Panc1 (cell line): Measurements from ENCODE around the gene SLC2A1. TPM values are rescaled to one million over a fixed set of nuclear protein-coding genes. Genes with fewer than 3 reads are reported as not detected.
A peak's percentile ranks its signal among the peaks of the same experiment; 100 is the strongest.

Experiments used
- ATAC-seq: fragments of 200-7000 bp; cut with Tn5 transposase; 2 replicates; pipeline ENCODE4 v1.9.1; 2020; ENCODE audit warnings: mild to moderate bottlenecking, moderate library complexity
- BruUV-seq: library from RNA; stranded (reverse); fragments of 400-500 nt; replicated peaks from 2 replicates; lab custom pipeline; 2021; lab: Mats Ljungman, UMichigan
- CTCF ChIA-PET: fragments of 300-600 bp; sonication (Branson Sonifier 250); formaldehyde crosslinking; loops from one replicate; lab custom pipeline; 2022; ENCODE audit warnings: antibody characterized with exemption; lab: Charles Lee
- POLR2A ChIA-PET: fragments of 300-600 bp; sonication (Branson Sonifier 250); formaldehyde crosslinking; loops from one replicate; lab custom pipeline; 2022; ENCODE audit warnings: antibody characterized with exemption; lab: Charles Lee
- DNase-seq: peaks from one replicate; pipeline ENCODE4 v3.0.0-alpha.2; 2010; ENCODE audit warnings: low read depth, low spot score
- H3K27ac ChIP-seq: 2 replicates; pipeline ENCODE4 v1.5.1; 2011; ENCODE audit warnings: mild to moderate bottlenecking, low read length, inconsistent platforms
- H3K27me3 ChIP-seq: fragments of 200-500 bp; sonication (Bioruptor generic); 2 replicates; pipeline ENCODE4 v1.6.0; 2014; ENCODE audit warnings: low read length, inconsistent platforms; ENCODE audit not compliant: control insufficient read depth, insufficient read depth
- H3K36me3 ChIP-seq: fragments of 200-500 bp; sonication (Bioruptor generic); 2 replicates; pipeline ENCODE4 v1.5.1; 2014; ENCODE audit warnings: inconsistent platforms, mild to moderate bottlenecking, low read length, moderate library complexity; ENCODE audit not compliant: control insufficient read depth, insufficient read depth
- H3K4me1 ChIP-seq: 2 replicates; pipeline ENCODE4 v1.5.1; 2011; ENCODE audit warnings: inconsistent platforms, mild to moderate bottlenecking, low read length, moderate library complexity; ENCODE audit not compliant: control insufficient read depth, insufficient read depth
- H3K4me3 ChIP-seq, 2 experiments: 2 replicates each; pipeline ENCODE4 v1.5.1; 2011 to 2012; ENCODE audit warnings: low read depth in 2 of 2, low read length in 2 of 2, mild to moderate bottlenecking in 2 of 2, inconsistent platforms in 1 of 2, moderate library complexity in 1 of 2
- H3K9me3 ChIP-seq: fragments of 200-500 bp; sonication (Bioruptor generic); 2 replicates; pipeline ENCODE4 v1.5.1; 2014; ENCODE audit warnings: low read depth, mild to moderate bottlenecking, inconsistent platforms, low read length, moderate library complexity; ENCODE audit not compliant: control insufficient read depth, insufficient read depth
- CTCF ChIP-seq: fragments of 450-650 bp; IDR thresholded peaks from 2 replicates; pipeline ENCODE4 v1.5.1; 2017; ENCODE audit warnings: mild to moderate bottlenecking
- POLR2AphosphoS5 ChIP-seq: IDR thresholded peaks from 2 replicates; pipeline ENCODE4 v1.6.1; 2012; ENCODE audit warnings: mild to moderate bottlenecking, low read depth, low read length, moderate library complexity
- REST ChIP-seq, 2 experiments: IDR thresholded peaks; 2 replicates each; pipeline ENCODE4 v1.6.1; 2011 to 2012; ENCODE audit warnings: low read depth in 2 of 2, control low read depth in 1 of 2, low read length in 1 of 2, mild to moderate bottlenecking in 1 of 2, moderate library complexity in 1 of 2; ENCODE audit not compliant: insufficient read depth in 1 of 2
- SIN3A ChIP-seq: IDR thresholded peaks from 2 replicates; pipeline ENCODE4 v1.6.1; 2012; ENCODE audit warnings: low read depth, mild to moderate bottlenecking, low read length, moderate library complexity, borderline replicate concordance; ENCODE audit not compliant: insufficient read depth
- TCF7L2 ChIP-seq: IDR thresholded peaks from 2 replicates; pipeline ENCODE4 v1.6.1; 2011; ENCODE audit warnings: mild to moderate bottlenecking, low read depth, low read length, inconsistent platforms
- in situ Hi-C: cut with HindIII; loops from 2 replicates; pipeline ENCODE4 v1.10.0; 2016; ENCODE audit warnings: low sequenced_read_pairs, low pct_unique_long_range_greater_than_20kb
- intact Hi-C: fragments of 100-400 bp; cut with micrococcal nuclease; formaldehyde crosslinking; loops from one replicate; pipeline ENCODE4 v1.10.0; 2022; ENCODE audit not compliant: unreplicated experiment
- total RNA-seq: library from RNA; stranded (reverse); gene quantifications from one replicate; pipeline ENCODE4 v1.2.1, GENCODE V29; 2021; ENCODE audit not compliant: unreplicated experiment

The SLC2A1 gene
- total RNA-seq, 1 experiment from 2014 or later = 32.9 TPM

GRCh38 chr1:42931108-42931539, 27.5 kb downstream of the SLC2A1 start:
- in situ Hi-C loops (no loop called here), intact Hi-C loops (no loop called here)
- ChIA-PET CTCF (no interaction called here), POLR2A (no interaction called here)
- no peak for TF ChIP-seq SIN3A
- no peak for TF ChIP-seq TCF7L2
- TF ChIP-seq REST (IDR thresholded peaks at IDR 0.05; ENCODE audit: insufficient read depth in 1 of 2, low read depth in 2 of 2, low read length in 1 of 2) = no peak
- TF ChIP-seq POLR2AphosphoS5 = no peak
- TF ChIP-seq CTCF = no peak
- ATAC-seq (peak; percentile 68), DNase-seq (no peak)
- no peaks in the 10 kb centered on the region for H3K27me3 ChIP-seq
- H3K4me3 ChIP-seq = no peak overlapping the region
- H3K27ac ChIP-seq = no peak overlapping the region
- BruUV-seq = no TSS peak
- H3K9me3 ChIP-seq = no peaks in the 10 kb centered on the region
- no peaks in the 10 kb centered on the region for H3K36me3 ChIP-seq
- peaks cover under 1% of the 10 kb centered on the region; the same call in 1 of the 2 replicates for H3K4me1 ChIP-seq

- DNase-seq (no peak), ATAC-seq (no peak)
- ChIA-PET CTCF (no interaction called here), POLR2A (no interaction called here)
- TF ChIP-seq REST (IDR thresholded peaks at IDR 0.05; ENCODE audit: insufficient read depth in 1 of 2, low read depth in 2 of 2, low read length in 1 of 2) (no peak), TCF7L2 (no peak), SIN3A (no peak)
- H3K4me1 ChIP-seq = no peaks in the 10 kb centered on the region; the same call in 1 of the 2 replicates
- no TSS peak for BruUV-seq
- no peaks in the 10 kb centered on the region for H3K36me3 ChIP-seq
- no peak overlapping the region for H3K27ac ChIP-seq
- intact Hi-C loops (no loop called here), in situ Hi-C loops (no loop called here)
- H3K4me3 ChIP-seq = no peak overlapping the region
- no peaks in the 10 kb centered on the region for H3K27me3 ChIP-seq
- H3K9me3 ChIP-seq = no peaks in the 10 kb centered on the region
Observed at GRCh38 chr1:42930178-42931107, 28.2 kb downstream of the SLC2A1 start.
